ENCODE data around the gene CTR9. TPM values are rescaled to one million over a fixed set of nuclear protein-coding genes. Genes with fewer than 3 reads are reported as not detected.
A peak's percentile ranks its signal among the peaks of the same experiment; 100 is the strongest.

The CTR9 gene
- total and polyA plus RNA-seq, 2 of the 13 experiments (the other 11 are each of a cell fraction or from before 2014, with no cell fraction given), result 6.6 to 22.1 TPM

- ChIA-PET CTCF (ENCODE audit: low intra/inter-chr PET ratio, low total read pairs) (no interaction called here), POLR2A (interaction anchor here (1.0 to 2.5 kb wide), 3 partner anchors 8 to 11 kb away, joined by 3 to 13 read pairs (median 9); no protein-coding TSS in a partner anchor)
- Histone ChIP-seq H4K20me1 (ENCODE audit: insufficient read depth, low read length) (peaks cover 3% of the 10 kb centered on the region; the same call in 1 of the 2 replicates), H3K79me2 (ENCODE audit: insufficient read depth, low read length) (peaks cover 46% of the 10 kb centered on the region), H2AFZ (ENCODE audit: low read length) (no peak overlapping the region), H3K27me3 (ENCODE audit: control insufficient read depth in 1 of 2, insufficient read depth in 2 of 2, low read length in 2 of 2) (no peaks in the 10 kb centered on the region; a peak in 1 of 5 replicates), H3K36me3 (replicated peaks in 1 of 2; ENCODE audit: control insufficient read depth in 1 of 2, insufficient read depth in 2 of 2, low read length in 2 of 2) (peaks cover 33 to 83% of the 10 kb centered on the region in 2 experiments), H3K9ac (ENCODE audit: insufficient read depth, low read depth, low read length) (no peak overlapping the region), H3K4me1 (ENCODE audit: insufficient read depth, low read length) (peaks cover 40% of the 10 kb centered on the region), H3K9me3 (ENCODE audit: low read length) (no peaks in the 10 kb centered on the region), H3K4me2 (ENCODE audit: low read depth, low read length) (no peak overlapping the region), H3K4me3 (replicated peaks in 1 of 3; ENCODE audit: insufficient read depth in 1 of 3, low read depth in 2 of 3, low read length in 3 of 3) (no peak overlapping the region), H3K27ac (ENCODE audit: extremely low read length, insufficient read depth, low read length) (no peak overlapping the region)
- BruUV-seq (replicated peaks), result no TSS peak
- DNase-seq (ENCODE audit: low spot score), result no peak
- 96% methylated on average over 6 of the region's 6 CpGs for WGBS (ENCODE audit: low lambda C conversion rate)
- intact Hi-C loops (cut with micrococcal nuclease; ENCODE audit: unreplicated experiment), result no loop called here
- FAIRE-seq, result no peak
- TF ChIP-seq SCMH1 (CRISPR knock-in tag; IDR thresholded peaks at IDR 0.05; ENCODE audit: borderline replicate concordance), result no peak
- TF ChIP-seq POLR2A (IDR thresholded peaks at IDR 0.05; ENCODE audit: insufficient read depth in 1 of 2, low read depth in 2 of 2, low read length in 2 of 2), result peak in 1 of 2 experiments; percentile 6; a peak in 1 of 4 replicates
- in situ Hi-C loops (cut with HindIII; ENCODE audit: extremely low pct_ligation_motif_present, low pct_unique_long_range_greater_than_20kb), result no loop called here
- no peak for ATAC-seq
Observed at GRCh38 chr11:10803676-10804075, 52.6 kb downstream of the CTR9 start.

GRCh38 chr11:10805741-10806140 is 54.7 kb downstream of the CTR9 start:
- Histone ChIP-seq H4K20me1 (ENCODE audit: insufficient read depth, low read length) (peaks cover 3% of the 10 kb centered on the region; the same call in 1 of the 2 replicates), H3K4me3 (replicated peaks in 1 of 3; ENCODE audit: insufficient read depth in 1 of 3, low read depth in 2 of 3, low read length in 3 of 3) (no peak overlapping the region; a peak in 1 of 6 replicates), H3K27me3 (ENCODE audit: control insufficient read depth in 1 of 2, insufficient read depth in 2 of 2, low read length in 2 of 2) (no peaks in the 10 kb centered on the region; a peak in 1 of 5 replicates), H3K79me2 (ENCODE audit: insufficient read depth, low read length) (peaks cover 46% of the 10 kb centered on the region), H3K9me3 (ENCODE audit: low read length) (no peaks in the 10 kb centered on the region), H3K9ac (ENCODE audit: insufficient read depth, low read depth, low read length) (no peak overlapping the region), H3K36me3 (replicated peaks in 1 of 2; ENCODE audit: control insufficient read depth in 1 of 2, insufficient read depth in 2 of 2, low read length in 2 of 2) (peaks cover 21 to 62% of the 10 kb centered on the region in 2 experiments), H2AFZ (ENCODE audit: low read length) (no peak overlapping the region), H3K4me1 (ENCODE audit: insufficient read depth, low read length) (peaks cover 47% of the 10 kb centered on the region), H3K27ac (ENCODE audit: extremely low read length, insufficient read depth, low read length) (no peak overlapping the region), H3K4me2 (ENCODE audit: low read depth, low read length) (peak overlapping the region; percentile 76)
- in situ Hi-C loops (cut with HindIII; ENCODE audit: extremely low pct_ligation_motif_present, low pct_unique_long_range_greater_than_20kb) (loop anchor here (5.0 kb wide), 1 partner anchor 52 kb away; the partner anchor contains the start of gene ZBED5), intact Hi-C loops (cut with micrococcal nuclease; ENCODE audit: unreplicated experiment) (loop anchor here (5.0 kb wide), 2 partner anchors 122 to 518 kb away; no protein-coding TSS in a partner anchor)
- WGBS (ENCODE audit: low lambda C conversion rate), result 66% methylated on average over 8 of the region's 8 CpGs
- FAIRE-seq, result no peak
- DNase-seq (ENCODE audit: low spot score), result no peak
- no peak for ATAC-seq
- ChIA-PET CTCF (ENCODE audit: low intra/inter-chr PET ratio, low total read pairs) (no interaction called here), POLR2A (interaction anchor here (1.2 to 2.5 kb wide), 3 partner anchors 10 to 52 kb away, joined by 3 to 13 read pairs (median 9); partner anchors contain the start of gene ZBED5)
- no TSS peak for BruUV-seq (replicated peaks)
- TF ChIP-seq HNF4A (CRISPR knock-in tag; IDR thresholded peaks at IDR 0.05) (peak; percentile 51; the same call in 1 of the 2 replicates), POLR2A (IDR thresholded peaks at IDR 0.05; ENCODE audit: insufficient read depth in 1 of 2, low read depth in 2 of 2, low read length in 2 of 2) (0 out of 4 replicates have a peak, but pooled peaks of 1 of the 2 experiments have one; percentile 7), REXO4 (CRISPR knock-in tag; IDR thresholded peaks at IDR 0.05; ENCODE audit: borderline replicate concordance) (no peak), ZGPAT (CRISPR knock-in tag; IDR thresholded peaks at IDR 0.05) (peak; percentile 29; the same call in 1 of the 2 replicates), CEBPB (IDR thresholded peaks at IDR 0.05; ENCODE audit: borderline replicate concordance, low read depth, low read length) (peak; percentile 85; the same call in 1 of the 2 replicates), FOXA3 (CRISPR knock-in tag; IDR thresholded peaks at IDR 0.05) (peak; percentile 37; the same call in 1 of the 2 replicates), ZNF569 (CRISPR knock-in tag; IDR thresholded peaks at IDR 0.05; ENCODE audit: borderline replicate concordance) (no peak), NFKBIZ (CRISPR knock-in tag; IDR thresholded peaks at IDR 0.05) (no peak), MBNL3 (CRISPR knock-in tag; conservative IDR thresholded peaks at IDR 0.05) (no peak), CEBPG (CRISPR knock-in tag; IDR thresholded peaks at IDR 0.05) (peak; percentile 81)
- TF ChIP-seq, protein P1, sequence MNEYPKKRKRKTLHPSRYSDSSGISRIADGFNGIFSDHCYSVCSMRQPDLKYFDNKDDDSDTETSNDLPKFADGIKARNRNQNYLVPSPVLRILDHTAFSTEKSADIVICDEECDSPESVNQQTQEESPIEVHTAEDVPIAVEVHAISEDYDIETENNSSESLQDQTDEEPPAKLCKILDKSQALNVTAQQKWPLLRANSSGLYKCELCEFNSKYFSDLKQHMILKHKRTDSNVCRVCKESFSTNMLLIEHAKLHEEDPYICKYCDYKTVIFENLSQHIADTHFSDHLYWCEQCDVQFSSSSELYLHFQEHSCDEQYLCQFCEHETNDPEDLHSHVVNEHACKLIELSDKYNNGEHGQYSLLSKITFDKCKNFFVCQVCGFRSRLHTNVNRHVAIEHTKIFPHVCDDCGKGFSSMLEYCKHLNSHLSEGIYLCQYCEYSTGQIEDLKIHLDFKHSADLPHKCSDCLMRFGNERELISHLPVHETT (CRISPR knock-in tag; conservative IDR thresholded peaks at IDR 0.05), result no peak
- TF ChIP-seq, protein P2, sequence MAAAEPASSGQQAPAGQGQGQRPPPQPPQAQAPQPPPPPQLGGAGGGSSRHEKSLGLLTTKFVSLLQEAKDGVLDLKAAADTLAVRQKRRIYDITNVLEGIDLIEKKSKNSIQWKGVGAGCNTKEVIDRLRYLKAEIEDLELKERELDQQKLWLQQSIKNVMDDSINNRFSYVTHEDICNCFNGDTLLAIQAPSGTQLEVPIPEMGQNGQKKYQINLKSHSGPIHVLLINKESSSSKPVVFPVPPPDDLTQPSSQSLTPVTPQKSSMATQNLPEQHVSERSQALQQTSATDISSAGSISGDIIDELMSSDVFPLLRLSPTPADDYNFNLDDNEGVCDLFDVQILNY (CRISPR knock-in tag; conservative IDR thresholded peaks at IDR 0.05), result no peak

Measured in HepG2 (cell line).